ENCODE measurements around the gene TANC2. TPM values are rescaled to one million over a fixed set of nuclear protein-coding genes. Genes with fewer than 3 reads are reported as not detected.

Gene TANC2
- total RNA-seq, 1 donor from 2014 or later = 1.0 TPM

DNA sequence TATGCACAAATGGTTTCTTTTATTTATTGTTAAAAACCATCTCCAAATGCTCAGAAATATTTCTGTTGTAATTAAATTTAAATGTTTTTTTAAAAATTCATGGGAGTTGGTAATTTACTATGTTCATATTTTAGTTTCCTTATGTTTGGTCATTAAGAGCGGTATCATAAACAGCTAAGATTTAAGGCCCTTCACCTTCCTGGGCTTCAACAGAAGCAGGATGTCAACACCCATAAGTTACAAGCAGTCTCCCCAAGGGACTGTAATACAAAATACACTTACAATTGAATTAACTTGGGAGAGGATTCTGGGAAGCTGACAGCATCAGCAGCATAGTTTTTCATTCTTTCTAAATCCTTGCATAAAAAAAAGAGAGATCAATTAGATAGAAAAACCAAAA is 30.9 kb upstream of the TANC2 start:
- Mint-ChIP-seq H3K4me3 (no peak overlapping the region), H3K27me3 (ENCODE audit: insufficient read depth) (peaks cover 22% of the 10 kb centered on the region), H3K4me1 (ENCODE audit: low read depth) (no peaks in the 10 kb centered on the region), H3K9me3 (peaks cover 5% of the 10 kb centered on the region), H3K27ac (no peak overlapping the region), H3K36me3 (ENCODE audit: low read depth) (no peaks in the 10 kb centered on the region)
- intact Hi-C loops (cut with micrococcal nuclease) = no loop called here
- DNase-seq (ENCODE audit: low spot score) = no peak

DNA sequence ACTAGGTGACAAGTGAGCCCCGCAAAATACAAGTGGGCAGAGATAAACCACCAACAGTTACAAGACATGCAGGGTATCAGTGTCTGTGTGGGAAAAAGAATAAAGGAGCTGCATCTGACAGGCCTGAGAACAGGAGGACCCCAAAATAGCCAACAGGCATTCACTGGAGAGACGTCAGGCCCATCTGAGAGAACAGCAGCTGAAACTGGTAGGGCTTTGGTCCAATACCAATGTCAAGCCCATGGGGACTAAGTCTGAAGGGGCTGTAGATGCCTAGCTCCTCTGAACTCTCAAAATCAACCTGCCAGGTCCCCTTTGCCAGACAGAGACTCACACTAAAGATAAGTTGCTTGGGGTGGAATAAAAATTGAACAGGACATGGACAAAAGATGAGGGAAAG is 30.5 kb upstream of the TANC2 start:
- Mint-ChIP-seq H3K27ac (no peak overlapping the region), H3K27me3 (ENCODE audit: insufficient read depth) (peaks cover 22% of the 10 kb centered on the region), H3K4me1 (ENCODE audit: low read depth) (no peaks in the 10 kb centered on the region), H3K36me3 (ENCODE audit: low read depth) (no peaks in the 10 kb centered on the region), H3K4me3 (no peak overlapping the region), H3K9me3 (peaks cover 5% of the 10 kb centered on the region)
- intact Hi-C loops (cut with micrococcal nuclease) = no loop called here
- DNase-seq (ENCODE audit: low spot score) = no peak

- intact Hi-C loops (cut with micrococcal nuclease) = no loop called here
- DNase-seq (ENCODE audit: low spot score) = no peak
- H3K4me3 Mint-ChIP-seq = no peak overlapping the region
- peaks cover 19% of the 10 kb centered on the region for H3K9me3 Mint-ChIP-seq
- no peak overlapping the region for H3K27ac Mint-ChIP-seq
- peaks cover 25% of the 10 kb centered on the region for H3K27me3 Mint-ChIP-seq (ENCODE audit: insufficient read depth)
- no peaks in the 10 kb centered on the region for H3K36me3 Mint-ChIP-seq (ENCODE audit: low read depth)
- no peaks in the 10 kb centered on the region for H3K4me1 Mint-ChIP-seq (ENCODE audit: low read depth)
These were observed 28.4 kb upstream of the TANC2 start for GRCh38 chr17:62937606-62938005.

- Mint-ChIP-seq H3K27ac (no peak overlapping the region), H3K36me3 (ENCODE audit: low read depth) (no peaks in the 10 kb centered on the region), H3K4me3 (no peak overlapping the region), H3K27me3 (ENCODE audit: insufficient read depth) (peaks cover 16% of the 10 kb centered on the region), H3K4me1 (ENCODE audit: low read depth) (no peaks in the 10 kb centered on the region), H3K9me3 (peaks cover 19% of the 10 kb centered on the region)
- intact Hi-C loops (cut with micrococcal nuclease) = no loop called here
- no peak for DNase-seq (ENCODE audit: low spot score)
These were observed 24.6 kb upstream of the TANC2 start for GRCh38 chr17:62941358-62941991.

GRCh38 chr17:62948370-62948769 is 17.7 kb upstream of the TANC2 start:
- Mint-ChIP-seq H3K4me1 (ENCODE audit: low read depth) (no peaks in the 10 kb centered on the region), H3K27me3 (ENCODE audit: insufficient read depth) (peaks cover 8% of the 10 kb centered on the region)
- DNase-seq (ENCODE audit: low spot score) = no peak

GRCh38 chr17:62949036-62949435 is 17.0 kb upstream of the TANC2 start:
- Mint-ChIP-seq H3K9me3 (no peaks in the 10 kb centered on the region), H3K27me3 (ENCODE audit: insufficient read depth) (peaks cover 4% of the 10 kb centered on the region), H3K36me3 (ENCODE audit: low read depth) (no peaks in the 10 kb centered on the region), H3K4me3 (no peak overlapping the region), H3K27ac (no peak overlapping the region), H3K4me1 (ENCODE audit: low read depth) (no peaks in the 10 kb centered on the region)
- intact Hi-C loops (cut with micrococcal nuclease) = no loop called here
- no peak for DNase-seq (ENCODE audit: low spot score)

More at GRCh38 chr17:62948370-62948769, 17.7 kb upstream of the TANC2 start:
- intact Hi-C loops (cut with micrococcal nuclease) = no loop called here
- no peak overlapping the region for H3K27ac Mint-ChIP-seq
- H3K9me3 Mint-ChIP-seq = no peaks in the 10 kb centered on the region
- H3K4me3 Mint-ChIP-seq = no peak overlapping the region
- no peaks in the 10 kb centered on the region for H3K36me3 Mint-ChIP-seq (ENCODE audit: low read depth)

- Mint-ChIP-seq H3K4me3 (no peak overlapping the region), H3K9me3 (no peaks in the 10 kb centered on the region), H3K27ac (no peak overlapping the region), H3K4me1 (ENCODE audit: low read depth) (no peaks in the 10 kb centered on the region), H3K27me3 (ENCODE audit: insufficient read depth) (peaks cover 7% of the 10 kb centered on the region), H3K36me3 (ENCODE audit: low read depth) (no peaks in the 10 kb centered on the region)
- intact Hi-C loops (cut with micrococcal nuclease) = no loop called here
- DNase-seq (ENCODE audit: low spot score) = no peak
These were observed 16.0 kb upstream of the TANC2 start for GRCh38 chr17:62950067-62950466.

DNA sequence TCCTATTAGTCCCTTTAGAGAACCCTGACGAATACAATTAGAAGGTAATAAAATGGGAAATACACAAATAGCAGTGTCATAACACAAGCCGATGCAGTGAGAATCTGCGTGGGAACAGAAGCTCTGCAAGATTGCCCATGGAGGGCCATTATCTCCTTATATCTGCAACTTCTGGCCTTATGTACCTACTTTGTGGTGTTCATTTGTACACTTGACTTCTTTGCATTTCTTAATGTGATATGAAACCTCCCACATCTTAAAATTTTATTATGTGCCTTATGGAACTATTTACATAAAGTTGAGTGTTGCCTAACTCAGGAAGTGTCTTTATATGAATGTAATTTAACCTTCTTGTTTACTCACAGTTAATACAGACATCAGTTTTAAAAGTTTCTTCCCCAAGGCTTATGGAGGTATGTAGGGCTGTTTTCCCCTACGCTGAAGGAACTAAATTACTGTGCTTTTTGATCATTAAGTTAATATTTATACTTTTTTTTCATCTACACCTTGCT is 10.1 kb upstream of the TANC2 start:
- H3K4me3 Mint-ChIP-seq = no peak overlapping the region
- no peak for DNase-seq (ENCODE audit: low spot score)
- H3K36me3 Mint-ChIP-seq (ENCODE audit: low read depth) = no peaks in the 10 kb centered on the region
- intact Hi-C loops (cut with micrococcal nuclease) = no loop called here
- H3K9me3 Mint-ChIP-seq = no peaks in the 10 kb centered on the region
- H3K27ac Mint-ChIP-seq = no peak overlapping the region
- peaks cover 16% of the 10 kb centered on the region for H3K27me3 Mint-ChIP-seq (ENCODE audit: insufficient read depth)
- no peaks in the 10 kb centered on the region for H3K4me1 Mint-ChIP-seq (ENCODE audit: low read depth)

DNA sequence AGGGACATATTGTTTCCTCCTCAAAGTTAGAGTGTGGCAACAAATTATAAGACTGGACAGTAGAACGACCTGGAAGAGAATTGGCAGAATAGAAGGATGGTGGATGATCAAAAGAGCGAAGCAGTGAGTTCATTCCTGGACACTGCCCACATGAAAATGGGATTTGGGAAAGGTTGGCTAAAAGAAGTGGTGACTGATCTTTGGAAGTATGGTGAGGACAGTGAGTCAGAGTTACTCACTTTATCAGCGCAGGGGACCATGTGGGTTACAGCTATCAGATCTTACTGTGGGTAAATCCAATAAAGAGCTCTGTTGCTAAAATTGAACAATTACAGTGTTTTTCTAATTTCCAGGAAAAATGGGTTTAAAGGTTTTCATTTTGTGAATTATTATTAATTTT is 2.7 kb upstream of the TANC2 start:
- Mint-ChIP-seq H3K4me1 (ENCODE audit: low read depth) (peaks cover 25% of the 10 kb centered on the region), H3K4me3 (no peak overlapping the region), H3K36me3 (ENCODE audit: low read depth) (no peaks in the 10 kb centered on the region), H3K27me3 (ENCODE audit: insufficient read depth) (peaks cover 61% of the 10 kb centered on the region), H3K27ac (no peak overlapping the region), H3K9me3 (peaks cover 4% of the 10 kb centered on the region)
- intact Hi-C loops (cut with micrococcal nuclease) = no loop called here
- no peak for DNase-seq (ENCODE audit: low spot score)

GRCh38 chr17:62964506-62964905 is 1.5 kb upstream of the TANC2 start:
- H3K27ac Mint-ChIP-seq = no peak overlapping the region
- H3K27me3 Mint-ChIP-seq (ENCODE audit: insufficient read depth) = peaks cover 69% of the 10 kb centered on the region
- H3K36me3 Mint-ChIP-seq (ENCODE audit: low read depth) = no peaks in the 10 kb centered on the region
- H3K9me3 Mint-ChIP-seq = peaks cover 4% of the 10 kb centered on the region
- DNase-seq (ENCODE audit: low spot score) = no peak
- intact Hi-C loops (cut with micrococcal nuclease) = no loop called here
- H3K4me1 Mint-ChIP-seq (ENCODE audit: low read depth) = peaks cover 30% of the 10 kb centered on the region
- no peak overlapping the region for H3K4me3 Mint-ChIP-seq

GRCh38 chr17:62965174-62965685 is 805 bp upstream of the TANC2 start:
- Mint-ChIP-seq H3K27ac (peak overlapping the region; percentile 77), H3K36me3 (ENCODE audit: low read depth) (no peaks in the 10 kb centered on the region), H3K4me3 (peak overlapping the region; percentile 86), H3K27me3 (ENCODE audit: insufficient read depth) (peaks cover 66% of the 10 kb centered on the region), H3K9me3 (peaks cover 4% of the 10 kb centered on the region), H3K4me1 (ENCODE audit: low read depth) (peaks cover 30% of the 10 kb centered on the region)
- peak; percentile 43 for DNase-seq (ENCODE audit: low spot score)
- intact Hi-C loops (cut with micrococcal nuclease) = loop anchor here (1.0 to 5.0 kb wide), 2 partner anchors 312 to 543 kb away; partner anchors contain the start of gene METTL2A

DNA sequence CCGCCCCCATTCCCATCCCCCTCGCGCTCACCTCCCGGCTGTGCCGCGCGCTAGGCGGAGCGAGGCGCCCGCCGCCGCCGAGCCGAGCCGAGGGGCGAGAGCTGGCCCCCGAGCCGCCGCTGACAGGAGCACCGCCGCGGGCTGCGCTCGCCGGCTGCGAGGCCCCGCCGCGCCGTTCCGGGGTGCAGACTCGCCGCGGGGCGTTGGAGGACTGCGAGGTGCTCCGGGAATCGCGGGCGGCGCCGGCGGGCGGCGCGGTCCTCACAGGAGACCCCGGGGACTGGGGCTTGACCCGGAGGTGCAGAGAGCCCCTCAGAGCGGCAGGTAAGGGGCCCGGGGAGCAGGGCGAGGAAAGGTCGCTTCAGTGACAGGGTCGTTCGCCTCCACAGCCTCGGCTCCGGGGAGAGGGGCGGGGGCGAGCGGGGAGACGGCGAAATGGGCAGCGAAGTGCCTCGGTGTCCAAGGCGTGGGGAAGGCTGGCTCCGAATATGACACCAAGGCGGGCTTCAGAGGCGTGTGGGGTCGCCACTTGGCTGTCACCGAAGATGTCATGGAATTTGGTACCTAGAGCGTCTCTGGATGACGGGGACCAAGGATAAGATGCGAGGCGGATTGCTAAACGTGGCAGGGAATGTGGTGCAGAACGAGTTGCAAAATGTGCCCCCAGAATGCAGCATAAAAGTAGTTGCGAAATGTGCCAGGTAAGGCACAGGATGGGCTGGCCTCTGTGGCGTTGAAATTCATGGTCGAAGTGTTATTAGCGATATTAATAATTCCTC is 580 bp downstream of the TANC2 start:
- H3K27me3 Mint-ChIP-seq (ENCODE audit: insufficient read depth) = peaks cover 59% of the 10 kb centered on the region
- H3K27ac Mint-ChIP-seq = no peak overlapping the region
- H3K4me1 Mint-ChIP-seq (ENCODE audit: low read depth) = peaks cover 30% of the 10 kb centered on the region
- peak overlapping the region; percentile 78 for H3K4me3 Mint-ChIP-seq
- no peaks in the 10 kb centered on the region for H3K36me3 Mint-ChIP-seq (ENCODE audit: low read depth)
- peaks cover 4% of the 10 kb centered on the region for H3K9me3 Mint-ChIP-seq
- DNase-seq (ENCODE audit: low spot score) = no peak
- intact Hi-C loops (cut with micrococcal nuclease) = loop anchor here (5.0 kb wide), 1 partner anchor 544 kb away; the partner anchor contains the start of gene METTL2A

- no peak for DNase-seq (ENCODE audit: low spot score)
- Mint-ChIP-seq H3K27ac (no peak overlapping the region), H3K27me3 (ENCODE audit: insufficient read depth) (peaks cover 57% of the 10 kb centered on the region), H3K36me3 (ENCODE audit: low read depth) (no peaks in the 10 kb centered on the region), H3K9me3 (peaks cover 4% of the 10 kb centered on the region), H3K4me1 (ENCODE audit: low read depth) (peaks cover 30% of the 10 kb centered on the region), H3K4me3 (peak overlapping the region; percentile 78)
- intact Hi-C loops (cut with micrococcal nuclease) = loop anchor here (5.0 kb wide), 1 partner anchor 545 kb away; the partner anchor contains the start of gene METTL2A
These were observed 1.1 kb downstream of the TANC2 start for GRCh38 chr17:62967205-62967529.

Data from activated T-helper 1 cell treated with anti-CD3 and anti-CD28 coated beads, Interleukin-12 subunit alpha, Interleukin-12 subunit beta, Interleukin-2, Interleukin-4 antibody, amounts not matched to agents 30 ng/mL and 10 ng/mL and 1 ng/mL, durations not matched to agents 14 hours and 24 hours and 36 hours (primary cell).